Measurements from ENCODE around the gene CLCA2. TPM values are rescaled to one million over a fixed set of nuclear protein-coding genes. Genes with fewer than 3 reads are reported as not detected.
"Not testable (repeated sequence)": the region's sequence is repeated elsewhere in the genome, so short reads cannot be mapped to it uniquely, and the experiment has no call there.

CLCA2 gene
- polyA plus RNA-seq, 3 donors, result not detected

DNA sequence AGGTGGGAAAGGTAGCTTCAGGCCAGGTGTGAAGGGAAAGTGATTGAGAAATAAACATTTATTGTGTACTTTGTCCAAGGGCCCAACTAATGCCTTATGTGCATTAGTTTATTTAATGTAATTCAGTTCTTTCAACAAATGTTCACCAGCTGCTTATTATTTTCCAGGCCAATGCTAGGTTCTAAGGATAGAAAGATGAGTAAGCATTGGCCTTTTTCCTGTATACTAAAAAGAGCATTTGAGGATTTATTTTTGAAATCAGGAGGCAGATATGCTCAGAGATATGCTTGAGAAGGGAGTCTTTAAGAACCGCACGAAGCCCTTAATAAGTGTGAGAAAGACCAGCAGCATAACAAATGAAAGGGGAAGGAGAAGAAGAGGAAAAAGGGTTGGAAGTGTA is 76.7 kb downstream of the CLCA2 start:
- DNase-seq, result no peak

DNA sequence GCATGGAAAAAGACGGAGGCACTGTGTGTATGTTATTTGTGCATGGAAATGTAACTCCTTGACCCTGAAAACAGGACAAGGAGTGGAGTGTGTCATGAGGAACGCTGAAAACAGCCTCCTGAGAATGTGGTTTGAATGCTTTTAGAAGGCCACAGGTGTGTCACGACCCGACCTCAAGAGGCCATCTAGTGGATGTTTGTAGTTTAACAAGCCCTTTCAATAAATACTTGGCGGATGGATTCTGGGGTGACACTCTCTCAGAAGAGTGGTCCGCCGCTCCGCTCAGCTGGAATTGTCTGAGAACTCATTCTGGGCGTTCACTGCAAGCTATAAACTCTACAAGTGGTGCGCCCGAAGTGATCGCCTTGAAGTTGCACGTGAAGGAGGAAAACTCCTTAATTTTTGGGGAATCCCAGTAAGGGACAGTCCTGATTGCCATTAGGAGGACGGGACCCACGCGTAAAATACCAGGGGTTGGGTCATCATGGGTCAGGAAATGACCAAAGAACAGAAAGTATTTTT is 78.2 kb downstream of the CLCA2 start:
- not testable (repeated sequence) for H3K9ac ChIP-seq (ENCODE audit: insufficient read depth, low read length, poor library complexity, severe bottlenecking); H3K27me3 ChIP-seq (ENCODE audit: control insufficient read depth in 2 of 2, insufficient read depth in 2 of 2, low read length in 2 of 2); H3K27me3 Mint-ChIP-seq (ENCODE audit: low read depth in 3 of 3); H2AFZ ChIP-seq (ENCODE audit: insufficient read depth, low read depth, low read length, poor library complexity, severe bottlenecking); H3K79me2 ChIP-seq (ENCODE audit: insufficient read depth, low read length); H4K20me1 ChIP-seq (ENCODE audit: insufficient read depth, low read length); H3K36me3 ChIP-seq (replicated peaks in 1 of 2; ENCODE audit: control insufficient read depth in 1 of 2, insufficient read depth in 2 of 2, low read length in 2 of 2); H3K36me3 Mint-ChIP-seq; H3K9me3 ChIP-seq (replicated peaks in 1 of 2; ENCODE audit: control insufficient read depth in 1 of 2, insufficient read depth in 1 of 2, low read length in 2 of 2); H3K27ac ChIP-seq (ENCODE audit: low read depth in 1 of 2, low read length in 2 of 2); H3K9me3 Mint-ChIP-seq
- H3K4me1 ChIP-seq (ENCODE audit: control insufficient read depth in 1 of 2, insufficient read depth in 2 of 2, low read length in 2 of 2), result peaks cover 12 to 14% of the 10 kb centered on the region in 2 donors
- peak in 1 of 3 donors; percentile 9 for DNase-seq
- H3K4me3 ChIP-seq (replicated peaks in 1 of 3; ENCODE audit: low read depth in 2 of 3, low read length in 3 of 3), result peak overlapping the region in 1 of 3 experiments; percentile 56
- Mint-ChIP-seq H3K27ac (peak overlapping the region in 1 of 7 donors; percentile 53), H3K4me3 (peak overlapping the region in 1 of 2 donors; percentile 75), H3K4me1 (peaks cover 20% of the 10 kb centered on the region)
- TF ChIP-seq, protein P1, sequence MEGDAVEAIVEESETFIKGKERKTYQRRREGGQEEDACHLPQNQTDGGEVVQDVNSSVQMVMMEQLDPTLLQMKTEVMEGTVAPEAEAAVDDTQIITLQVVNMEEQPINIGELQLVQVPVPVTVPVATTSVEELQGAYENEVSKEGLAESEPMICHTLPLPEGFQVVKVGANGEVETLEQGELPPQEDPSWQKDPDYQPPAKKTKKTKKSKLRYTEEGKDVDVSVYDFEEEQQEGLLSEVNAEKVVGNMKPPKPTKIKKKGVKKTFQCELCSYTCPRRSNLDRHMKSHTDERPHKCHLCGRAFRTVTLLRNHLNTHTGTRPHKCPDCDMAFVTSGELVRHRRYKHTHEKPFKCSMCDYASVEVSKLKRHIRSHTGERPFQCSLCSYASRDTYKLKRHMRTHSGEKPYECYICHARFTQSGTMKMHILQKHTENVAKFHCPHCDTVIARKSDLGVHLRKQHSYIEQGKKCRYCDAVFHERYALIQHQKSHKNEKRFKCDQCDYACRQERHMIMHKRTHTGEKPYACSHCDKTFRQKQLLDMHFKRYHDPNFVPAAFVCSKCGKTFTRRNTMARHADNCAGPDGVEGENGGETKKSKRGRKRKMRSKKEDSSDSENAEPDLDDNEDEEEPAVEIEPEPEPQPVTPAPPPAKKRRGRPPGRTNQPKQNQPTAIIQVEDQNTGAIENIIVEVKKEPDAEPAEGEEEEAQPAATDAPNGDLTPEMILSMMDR (IDR thresholded peaks at IDR 0.05), result peak; percentile 55
- WGBS (ENCODE audit: insufficient coverage), result 63% methylated on average over 11 of the region's 16 CpGs
- peak overlapping the region; percentile 36 for H3K4me2 ChIP-seq (replicated peaks; ENCODE audit: extremely low read depth, low read length, poor library complexity, severe bottlenecking)
- intact Hi-C loops (cut with micrococcal nuclease), result loop anchor here in 1 of 2 donors (10.0 kb wide), 1 partner anchor 117 kb away; no protein-coding TSS in a partner anchor

More for the DNA sequence above, 76.7 kb downstream of the CLCA2 start:
- H3K9me3 Mint-ChIP-seq, result peaks cover 0 to 1% (median 0%) of the 10 kb centered on the region in 7 donors
- H3K9me3 ChIP-seq (replicated peaks in 1 of 2; ENCODE audit: control insufficient read depth in 1 of 2, insufficient read depth in 1 of 2, low read length in 2 of 2), result no peaks in the 10 kb centered on the region
- H3K36me3 Mint-ChIP-seq, result no peaks in the 10 kb centered on the region
- peaks cover 0 to 6% (median 3%) of the 10 kb centered on the region in 3 donors for H3K27me3 Mint-ChIP-seq (ENCODE audit: low read depth in 3 of 3)
- H3K9ac ChIP-seq (ENCODE audit: insufficient read depth, low read length, poor library complexity, severe bottlenecking), result no peak overlapping the region
- no peaks in the 10 kb centered on the region for H3K79me2 ChIP-seq (ENCODE audit: insufficient read depth, low read length)
- WGBS (ENCODE audit: insufficient coverage), result 94% methylated on average over 2 of the region's 2 CpGs
- no peak overlapping the region for H3K4me3 ChIP-seq (replicated peaks in 1 of 3; ENCODE audit: low read depth in 2 of 3, low read length in 3 of 3)
- H3K27ac ChIP-seq (ENCODE audit: low read depth in 1 of 2, low read length in 2 of 2), result no peak overlapping the region
- no peaks in the 10 kb centered on the region for H3K27me3 ChIP-seq (ENCODE audit: control insufficient read depth in 2 of 2, insufficient read depth in 2 of 2, low read length in 2 of 2)
- H3K36me3 ChIP-seq (replicated peaks in 1 of 2; ENCODE audit: control insufficient read depth in 1 of 2, insufficient read depth in 2 of 2, low read length in 2 of 2), result no peaks in the 10 kb centered on the region
- H4K20me1 ChIP-seq (ENCODE audit: insufficient read depth, low read length), result no peaks in the 10 kb centered on the region
- H3K27ac Mint-ChIP-seq, result no peak overlapping the region
- peaks cover 12 to 14% of the 10 kb centered on the region in 2 donors for H3K4me1 ChIP-seq (ENCODE audit: control insufficient read depth in 1 of 2, insufficient read depth in 2 of 2, low read length in 2 of 2)
- TF ChIP-seq, protein P1 (IDR thresholded peaks at IDR 0.05), result no peak
- no peak overlapping the region for H3K4me2 ChIP-seq (replicated peaks; ENCODE audit: extremely low read depth, low read length, poor library complexity, severe bottlenecking)
- intact Hi-C loops (cut with micrococcal nuclease), result loop anchor here in 1 of 2 donors (10.0 kb wide), 1 partner anchor 116 kb away; no protein-coding TSS in a partner anchor
- H3K4me1 Mint-ChIP-seq, result peaks cover 20% of the 10 kb centered on the region
- peak overlapping the region; percentile 44 for H2AFZ ChIP-seq (ENCODE audit: insufficient read depth, low read depth, low read length, poor library complexity, severe bottlenecking)
- H3K4me3 Mint-ChIP-seq, result no peak overlapping the region

Measured in CD14-positive monocyte (primary cell).